Activated CD8-positive, alpha-beta memory T cell treated with anti-CD3 and anti-CD28 coated beads, Interleukin-2, amount 50 U/mL, for 1 hour (primary cell): Measurements from ENCODE around the gene STK39.
"Not testable (repeated sequence)": the region's sequence is repeated elsewhere in the genome, so short reads cannot be mapped to it uniquely, and the experiment has no call there.

Experiments
- DNase-seq: peaks from one replicate; pipeline ENCODE4 v3.0.0-alpha.2; 2020; ENCODE audit errors: extremely low read depth

The STK39 gene

DNA sequence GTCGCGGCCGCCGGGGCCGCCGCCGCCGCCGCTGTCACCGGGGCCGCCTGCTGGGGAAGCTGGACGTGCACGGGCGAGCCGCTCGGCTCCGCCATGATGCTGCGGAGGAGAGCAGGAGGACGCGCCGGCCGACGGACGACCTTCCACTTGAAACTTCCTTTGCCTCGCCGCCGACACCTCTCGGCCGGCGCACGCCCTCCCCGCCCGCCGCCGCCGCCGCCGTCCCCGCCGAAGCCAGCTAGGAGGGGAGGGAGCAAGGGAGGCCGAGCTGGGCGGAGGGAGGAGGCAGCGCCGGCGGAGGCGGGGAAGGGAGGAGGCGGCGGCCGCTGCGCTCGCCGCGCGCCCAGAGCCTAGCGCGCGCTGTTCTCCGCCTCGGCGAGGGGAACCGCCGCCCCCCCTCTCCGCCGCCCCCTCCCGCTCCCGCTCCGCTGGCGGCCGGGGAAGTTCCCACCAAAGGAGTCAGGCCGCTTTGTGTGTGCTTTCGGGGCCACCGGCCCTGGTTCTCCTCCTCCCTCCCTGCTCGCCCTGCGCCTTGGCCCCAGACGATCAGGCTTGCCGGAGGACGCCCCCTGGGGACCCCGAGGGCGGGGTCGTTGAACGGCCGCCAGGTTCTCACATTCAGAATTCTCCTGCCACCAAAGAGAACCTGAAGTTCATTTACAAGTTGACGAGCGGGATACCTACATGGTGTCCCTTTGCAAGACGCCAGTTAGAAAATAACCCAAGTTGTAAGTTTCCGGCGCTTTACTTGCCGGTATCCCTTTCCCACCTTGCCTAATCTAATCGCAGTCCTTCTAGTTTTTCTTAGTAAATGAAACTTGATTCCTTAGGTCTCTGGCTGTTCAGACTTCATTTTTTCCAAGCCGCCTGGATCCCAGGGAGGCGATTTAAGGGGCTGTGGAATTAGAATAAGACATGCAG is at the start of gene STK39:
STK39 (minus strand) TSS at position 255 of the 921 bp plus-strand sequence; CDS start at position 95, 160 bp downstream.
- peak; percentile 45 for DNase-seq

DNA sequence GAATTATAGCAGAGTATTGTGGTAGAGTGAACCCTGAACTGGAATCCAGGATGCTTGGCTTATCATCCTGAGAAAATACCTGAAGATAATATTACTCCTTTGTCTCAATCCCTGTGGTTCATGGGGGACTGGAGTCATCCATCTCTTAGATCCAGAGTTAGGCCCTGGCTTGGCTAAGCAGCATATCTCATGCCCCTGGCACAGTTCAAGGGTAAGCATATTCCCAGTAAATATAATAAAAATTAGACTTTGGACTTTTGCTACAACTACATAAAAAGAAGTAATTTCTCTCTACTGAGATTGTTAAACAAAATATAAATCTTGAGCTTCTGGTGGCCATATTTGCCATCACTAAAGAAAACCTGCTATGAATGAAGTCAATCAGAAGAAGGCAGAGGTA is 47.7 kb upstream of the STK39 start:
- DNase-seq, result no peak

DNA sequence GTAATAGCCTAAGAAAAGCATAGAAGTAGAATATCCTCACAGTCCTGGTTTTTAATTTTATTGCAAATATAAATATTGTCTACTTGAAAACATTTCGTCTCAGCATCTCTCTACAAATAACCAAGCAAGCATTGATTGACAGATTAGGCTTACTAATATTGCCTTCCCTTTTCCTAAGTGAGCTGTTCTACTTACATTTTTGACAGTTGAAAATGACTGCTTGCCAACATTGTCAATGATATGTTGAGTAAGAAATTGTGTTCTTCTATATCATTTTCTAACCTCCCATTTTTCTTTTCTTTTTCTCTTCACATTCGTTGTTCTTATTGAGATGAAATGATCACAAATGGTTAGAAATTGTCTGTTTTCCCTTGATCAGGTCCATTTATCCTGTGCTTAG is 47.0 kb upstream of the STK39 start:
- no peak for DNase-seq

- DNase-seq, result no peak
Observed at GRCh38 chr2:168293766-168294165, 46.4 kb upstream of the STK39 start.

- DNase-seq, result no peak
Observed at GRCh38 chr2:168290391-168290790, 43.0 kb upstream of the STK39 start.

GRCh38 chr2:168289880-168290279 is 42.5 kb upstream of the STK39 start:
- DNase-seq, result no peak

DNA sequence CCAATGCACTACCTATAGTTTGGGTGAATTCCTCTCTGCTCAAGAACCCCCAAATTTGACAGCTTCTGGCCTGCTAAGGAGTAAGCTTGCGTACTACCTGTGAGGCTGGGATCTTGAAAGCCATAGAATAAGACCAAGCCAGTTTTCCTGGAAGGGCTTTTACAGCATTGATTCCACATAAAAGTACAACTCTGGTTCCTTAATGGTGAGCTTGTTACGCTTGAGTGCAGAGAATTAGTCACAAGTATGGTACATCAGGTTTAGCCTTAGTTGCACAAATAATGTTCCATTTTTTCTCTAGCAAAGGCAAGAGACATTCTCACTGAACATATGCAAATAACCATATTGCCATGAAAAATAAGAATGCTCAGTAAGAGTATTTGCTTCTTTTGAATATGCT is 39.1 kb upstream of the STK39 start:
- no peak for DNase-seq

DNA sequence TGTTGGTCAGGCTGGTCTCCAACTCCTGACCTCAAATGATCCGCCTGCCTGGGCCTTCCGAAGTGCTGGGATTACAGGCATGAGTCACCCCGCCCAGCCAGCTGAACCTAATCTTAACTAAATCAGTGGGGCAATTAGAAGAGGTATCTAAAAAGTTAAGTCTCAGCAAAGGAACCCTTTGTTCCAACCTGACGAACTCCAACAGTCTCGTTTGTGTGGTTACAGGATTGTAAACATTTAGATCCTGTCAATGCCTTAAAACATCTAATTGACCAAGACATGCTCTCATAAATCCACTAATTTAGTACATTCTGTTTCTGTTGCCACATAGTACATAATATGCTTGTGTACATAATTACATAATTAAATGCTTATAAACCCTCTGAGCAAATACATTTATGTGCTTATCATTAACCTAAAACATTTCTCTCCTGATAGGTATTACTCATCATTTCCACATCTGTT is 31.1 kb upstream of the STK39 start:
- no peak for DNase-seq

GRCh38 chr2:168277276-168277675 is 29.9 kb upstream of the STK39 start:
- DNase-seq, result no peak

GRCh38 chr2:168272225-168272624 is 24.8 kb upstream of the STK39 start:
- DNase-seq, result no peak

- DNase-seq, result not testable (repeated sequence)
Observed at GRCh38 chr2:168262926-168263325, 15.5 kb upstream of the STK39 start.

GRCh38 chr2:168256448-168256847 is 9.1 kb upstream of the STK39 start:
- no peak for DNase-seq

- DNase-seq, result no peak
Observed at GRCh38 chr2:168255866-168256265, 8.5 kb upstream of the STK39 start.

GRCh38 chr2:168255103-168255502 is 7.7 kb upstream of the STK39 start:
- DNase-seq, result no peak

- DNase-seq, result no peak
Observed at GRCh38 chr2:168254158-168254935, 7.0 kb upstream of the STK39 start.

DNA sequence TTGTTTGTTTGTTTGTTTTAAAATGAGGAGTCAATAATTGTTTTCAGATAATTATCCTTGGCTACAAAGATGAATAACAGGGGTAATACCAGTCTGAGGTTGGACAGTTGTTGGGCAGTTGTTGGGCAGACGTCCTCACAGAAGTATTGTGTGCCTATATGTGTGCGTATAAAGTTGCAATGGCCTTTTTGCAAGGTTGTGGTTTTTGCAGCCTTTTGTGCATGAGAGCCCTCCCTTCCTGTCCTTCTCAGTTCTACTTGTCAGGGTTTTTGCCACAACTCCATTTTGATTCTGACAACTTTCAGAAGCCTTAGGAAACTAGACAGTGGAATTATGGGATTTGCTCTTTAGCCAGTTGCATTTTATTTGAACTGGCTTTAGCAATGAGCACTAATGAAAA is 6.0 kb upstream of the STK39 start:
- no peak for DNase-seq

GRCh38 chr2:168252976-168253375 is 5.6 kb upstream of the STK39 start:
- DNase-seq, result no peak

- DNase-seq, result peak; percentile 63
Observed at GRCh38 chr2:168246483-168247340, 683 bp downstream of the STK39 start.

- no peak for DNase-seq
Observed at GRCh38 chr2:168246072-168246482, 1.3 kb downstream of the STK39 start.

GRCh38 chr2:168245074-168245825 is 2.1 kb downstream of the STK39 start:
- DNase-seq, result no peak

DNA sequence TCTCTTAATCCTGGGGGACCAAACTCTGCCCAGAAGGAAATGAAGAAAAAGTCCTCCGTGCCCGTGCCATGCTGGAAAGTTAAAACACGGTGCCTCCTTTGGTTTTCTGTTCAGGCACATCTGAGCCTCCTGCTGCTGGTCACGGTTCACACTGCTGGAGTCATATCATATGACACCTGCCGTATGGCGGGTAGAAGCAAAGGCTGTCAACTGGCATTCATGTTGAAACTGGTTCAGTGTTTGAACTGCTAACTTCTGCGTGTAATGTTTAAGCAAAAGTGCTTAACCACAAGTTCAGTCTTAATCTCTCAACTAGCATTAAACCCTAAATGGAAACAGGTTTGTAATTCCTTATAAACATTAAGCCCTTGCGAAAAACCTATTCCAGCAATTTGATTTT is 3.1 kb downstream of the STK39 start:
- no peak for DNase-seq
